SK-N-SH (cell line): ENCODE data around the gene OR9A2.

Experiments used
- GATA2 ChIP-seq: sonication (generic); formaldehyde crosslinking; IDR thresholded peaks from 2 replicates; pipeline ENCODE4 v1.5.0; 2020; ENCODE audit warnings: mild to moderate bottlenecking, missing genetic modification reagents
- NRF1 ChIP-seq: IDR thresholded peaks from 2 replicates; pipeline ENCODE4 v1.6.1; 2012; ENCODE audit warnings: low read depth, mild to moderate bottlenecking, low read length
- YY1 ChIP-seq: IDR thresholded peaks from 2 replicates; pipeline ENCODE4 v1.4.0; 2012; ENCODE audit warnings: low read depth, mild to moderate bottlenecking
- TF ChIP-seq, protein P1 (sequence below): IDR thresholded peaks from 2 replicates; pipeline ENCODE4; 2012
- TF ChIP-seq, protein P2 (sequence below): IDR thresholded peaks from 2 replicates; pipeline ENCODE4 v1.4.0; 2012; ENCODE audit warnings: low read depth, borderline replicate concordance
- TF ChIP-seq, protein P3 (sequence below): fragments of 200-600 bp; sonication (generic); IDR thresholded peaks from 2 replicates; pipeline ENCODE4 v1.6.1; 2017; ENCODE audit warnings: antibody characterized with exemption, mild to moderate bottlenecking, moderate library complexity
- TF ChIP-seq, protein P4 (sequence below): IDR thresholded peaks from 2 replicates; pipeline ENCODE4 v1.4.0; 2012; ENCODE audit warnings: low read depth, borderline replicate concordance
- TF ChIP-seq, protein P5 (sequence below): IDR thresholded peaks from 2 replicates; pipeline ENCODE4 v1.6.1; 2012; ENCODE audit warnings: mild to moderate bottlenecking, low read depth, low read length, moderate library complexity
- TF ChIP-seq, protein P6 (sequence below): fragments of 150-350 bp; IDR thresholded peaks from 2 replicates; pipeline ENCODE4 v1.6.1; 2016; ENCODE audit warnings: mild to moderate bottlenecking, low read depth, low read length

DNA sequence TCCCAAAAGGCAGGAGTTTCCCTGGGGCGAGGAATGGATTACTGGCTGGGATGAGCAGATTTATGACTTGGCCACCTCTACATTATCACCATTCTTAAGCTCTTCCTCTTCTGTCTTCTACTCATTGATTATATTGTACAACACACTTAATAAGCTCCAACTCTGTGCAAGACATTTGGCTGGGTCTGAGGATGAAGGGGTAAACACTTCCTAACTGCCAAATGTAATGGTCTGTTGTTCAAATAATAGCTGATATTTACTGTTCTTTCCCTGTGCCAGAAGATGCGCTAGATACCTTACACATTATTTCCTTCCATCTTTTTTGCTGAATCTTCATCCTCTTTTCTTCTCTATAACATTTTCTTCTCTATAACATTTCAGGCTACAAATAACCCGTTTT is 36.8 kb upstream of the OR9A2 start:
- TF ChIP-seq, protein P1, sequence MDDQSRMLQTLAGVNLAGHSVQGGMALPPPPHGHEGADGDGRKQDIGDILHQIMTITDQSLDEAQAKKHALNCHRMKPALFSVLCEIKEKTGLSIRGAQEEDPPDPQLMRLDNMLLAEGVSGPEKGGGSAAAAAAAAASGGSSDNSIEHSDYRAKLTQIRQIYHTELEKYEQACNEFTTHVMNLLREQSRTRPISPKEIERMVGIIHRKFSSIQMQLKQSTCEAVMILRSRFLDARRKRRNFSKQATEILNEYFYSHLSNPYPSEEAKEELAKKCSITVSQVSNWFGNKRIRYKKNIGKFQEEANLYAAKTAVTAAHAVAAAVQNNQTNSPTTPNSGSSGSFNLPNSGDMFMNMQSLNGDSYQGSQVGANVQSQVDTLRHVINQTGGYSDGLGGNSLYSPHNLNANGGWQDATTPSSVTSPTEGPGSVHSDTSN = no peak
- TF ChIP-seq, protein P2, sequence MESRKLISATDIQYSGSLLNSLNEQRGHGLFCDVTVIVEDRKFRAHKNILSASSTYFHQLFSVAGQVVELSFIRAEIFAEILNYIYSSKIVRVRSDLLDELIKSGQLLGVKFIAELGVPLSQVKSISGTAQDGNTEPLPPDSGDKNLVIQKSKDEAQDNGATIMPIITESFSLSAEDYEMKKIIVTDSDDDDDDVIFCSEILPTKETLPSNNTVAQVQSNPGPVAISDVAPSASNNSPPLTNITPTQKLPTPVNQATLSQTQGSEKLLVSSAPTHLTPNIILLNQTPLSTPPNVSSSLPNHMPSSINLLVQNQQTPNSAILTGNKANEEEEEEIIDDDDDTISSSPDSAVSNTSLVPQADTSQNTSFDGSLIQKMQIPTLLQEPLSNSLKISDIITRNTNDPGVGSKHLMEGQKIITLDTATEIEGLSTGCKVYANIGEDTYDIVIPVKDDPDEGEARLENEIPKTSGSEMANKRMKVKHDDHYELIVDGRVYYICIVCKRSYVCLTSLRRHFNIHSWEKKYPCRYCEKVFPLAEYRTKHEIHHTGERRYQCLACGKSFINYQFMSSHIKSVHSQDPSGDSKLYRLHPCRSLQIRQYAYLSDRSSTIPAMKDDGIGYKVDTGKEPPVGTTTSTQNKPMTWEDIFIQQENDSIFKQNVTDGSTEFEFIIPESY = no peak
- TF ChIP-seq, protein P3, sequence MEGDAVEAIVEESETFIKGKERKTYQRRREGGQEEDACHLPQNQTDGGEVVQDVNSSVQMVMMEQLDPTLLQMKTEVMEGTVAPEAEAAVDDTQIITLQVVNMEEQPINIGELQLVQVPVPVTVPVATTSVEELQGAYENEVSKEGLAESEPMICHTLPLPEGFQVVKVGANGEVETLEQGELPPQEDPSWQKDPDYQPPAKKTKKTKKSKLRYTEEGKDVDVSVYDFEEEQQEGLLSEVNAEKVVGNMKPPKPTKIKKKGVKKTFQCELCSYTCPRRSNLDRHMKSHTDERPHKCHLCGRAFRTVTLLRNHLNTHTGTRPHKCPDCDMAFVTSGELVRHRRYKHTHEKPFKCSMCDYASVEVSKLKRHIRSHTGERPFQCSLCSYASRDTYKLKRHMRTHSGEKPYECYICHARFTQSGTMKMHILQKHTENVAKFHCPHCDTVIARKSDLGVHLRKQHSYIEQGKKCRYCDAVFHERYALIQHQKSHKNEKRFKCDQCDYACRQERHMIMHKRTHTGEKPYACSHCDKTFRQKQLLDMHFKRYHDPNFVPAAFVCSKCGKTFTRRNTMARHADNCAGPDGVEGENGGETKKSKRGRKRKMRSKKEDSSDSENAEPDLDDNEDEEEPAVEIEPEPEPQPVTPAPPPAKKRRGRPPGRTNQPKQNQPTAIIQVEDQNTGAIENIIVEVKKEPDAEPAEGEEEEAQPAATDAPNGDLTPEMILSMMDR = no peak
- TF ChIP-seq YY1 (no peak), GATA2 (CRISPR knock-in tag) (no peak), NRF1 (no peak)
- TF ChIP-seq, protein P4, sequence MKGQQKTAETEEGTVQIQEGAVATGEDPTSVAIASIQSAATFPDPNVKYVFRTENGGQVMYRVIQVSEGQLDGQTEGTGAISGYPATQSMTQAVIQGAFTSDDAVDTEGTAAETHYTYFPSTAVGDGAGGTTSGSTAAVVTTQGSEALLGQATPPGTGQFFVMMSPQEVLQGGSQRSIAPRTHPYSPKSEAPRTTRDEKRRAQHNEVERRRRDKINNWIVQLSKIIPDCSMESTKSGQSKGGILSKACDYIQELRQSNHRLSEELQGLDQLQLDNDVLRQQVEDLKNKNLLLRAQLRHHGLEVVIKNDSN = no peak
- TF ChIP-seq, protein P5, sequence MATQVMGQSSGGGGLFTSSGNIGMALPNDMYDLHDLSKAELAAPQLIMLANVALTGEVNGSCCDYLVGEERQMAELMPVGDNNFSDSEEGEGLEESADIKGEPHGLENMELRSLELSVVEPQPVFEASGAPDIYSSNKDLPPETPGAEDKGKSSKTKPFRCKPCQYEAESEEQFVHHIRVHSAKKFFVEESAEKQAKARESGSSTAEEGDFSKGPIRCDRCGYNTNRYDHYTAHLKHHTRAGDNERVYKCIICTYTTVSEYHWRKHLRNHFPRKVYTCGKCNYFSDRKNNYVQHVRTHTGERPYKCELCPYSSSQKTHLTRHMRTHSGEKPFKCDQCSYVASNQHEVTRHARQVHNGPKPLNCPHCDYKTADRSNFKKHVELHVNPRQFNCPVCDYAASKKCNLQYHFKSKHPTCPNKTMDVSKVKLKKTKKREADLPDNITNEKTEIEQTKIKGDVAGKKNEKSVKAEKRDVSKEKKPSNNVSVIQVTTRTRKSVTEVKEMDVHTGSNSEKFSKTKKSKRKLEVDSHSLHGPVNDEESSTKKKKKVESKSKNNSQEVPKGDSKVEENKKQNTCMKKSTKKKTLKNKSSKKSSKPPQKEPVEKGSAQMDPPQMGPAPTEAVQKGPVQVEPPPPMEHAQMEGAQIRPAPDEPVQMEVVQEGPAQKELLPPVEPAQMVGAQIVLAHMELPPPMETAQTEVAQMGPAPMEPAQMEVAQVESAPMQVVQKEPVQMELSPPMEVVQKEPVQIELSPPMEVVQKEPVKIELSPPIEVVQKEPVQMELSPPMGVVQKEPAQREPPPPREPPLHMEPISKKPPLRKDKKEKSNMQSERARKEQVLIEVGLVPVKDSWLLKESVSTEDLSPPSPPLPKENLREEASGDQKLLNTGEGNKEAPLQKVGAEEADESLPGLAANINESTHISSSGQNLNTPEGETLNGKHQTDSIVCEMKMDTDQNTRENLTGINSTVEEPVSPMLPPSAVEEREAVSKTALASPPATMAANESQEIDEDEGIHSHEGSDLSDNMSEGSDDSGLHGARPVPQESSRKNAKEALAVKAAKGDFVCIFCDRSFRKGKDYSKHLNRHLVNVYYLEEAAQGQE = no peak
- TF ChIP-seq, protein P6, sequence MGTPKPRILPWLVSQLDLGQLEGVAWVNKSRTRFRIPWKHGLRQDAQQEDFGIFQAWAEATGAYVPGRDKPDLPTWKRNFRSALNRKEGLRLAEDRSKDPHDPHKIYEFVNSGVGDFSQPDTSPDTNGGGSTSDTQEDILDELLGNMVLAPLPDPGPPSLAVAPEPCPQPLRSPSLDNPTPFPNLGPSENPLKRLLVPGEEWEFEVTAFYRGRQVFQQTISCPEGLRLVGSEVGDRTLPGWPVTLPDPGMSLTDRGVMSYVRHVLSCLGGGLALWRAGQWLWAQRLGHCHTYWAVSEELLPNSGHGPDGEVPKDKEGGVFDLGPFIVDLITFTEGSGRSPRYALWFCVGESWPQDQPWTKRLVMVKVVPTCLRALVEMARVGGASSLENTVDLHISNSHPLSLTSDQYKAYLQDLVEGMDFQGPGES = no peak
